GM23338 (cell line): Measurements from ENCODE around the gene ENTPD8.

Experiments used
- CTCF ChIP-seq, 2 experiments: fragments of 200-600 bp in 1 of 2; sonication (generic) in 1 of 2; conservative IDR thresholded peaks; 2 replicates each; pipeline versions ENCODE4 v1.5.1 to v1.6.1; 2016 to 2017; ENCODE audit warnings: antibody characterized with exemption in 2 of 2, low read depth in 2 of 2, mild to moderate bottlenecking in 2 of 2, moderate library complexity in 1 of 2
- EZH2 ChIP-seq: fragments of 200-600 bp; sonication (generic); IDR thresholded peaks from one replicate; pipeline ENCODE4 v1.8.0; 2017; ENCODE audit warnings: antibody characterized with exemption, mild to moderate bottlenecking, low read depth; ENCODE audit not compliant: unreplicated experiment
- JUNB ChIP-seq: IDR thresholded peaks from one replicate; pipeline ENCODE4 v1.6.1; 2016; ENCODE audit warnings: antibody characterized with exemption; ENCODE audit not compliant: unreplicated experiment
- NANOG ChIP-seq: IDR thresholded peaks from 2 replicates; pipeline ENCODE4 v1.6.1; 2016; ENCODE audit warnings: antibody characterized with exemption, borderline replicate concordance
- POLR2AphosphoS5 ChIP-seq: IDR thresholded peaks from 2 replicates; pipeline ENCODE4 v1.6.1; 2016; ENCODE audit warnings: antibody characterized with exemption, low read depth
- REST ChIP-seq: IDR thresholded peaks from one replicate; pipeline ENCODE4 v1.6.1; 2018; ENCODE audit warnings: antibody characterized with exemption; ENCODE audit not compliant: unreplicated experiment

- no peak for TF ChIP-seq EZH2
- no peak for TF ChIP-seq JUNB
- no peak for TF ChIP-seq NANOG
- no peak for TF ChIP-seq CTCF (conservative IDR thresholded peaks at IDR 0.05; ENCODE audit: low read depth in 2 of 2)
- TF ChIP-seq POLR2AphosphoS5, result no peak
- TF ChIP-seq REST, result no peak
Measured at GRCh38 chr9:137486141-137486490, 45.0 kb upstream of the ENTPD8 start.
